ENCODE data around the gene NR6A1. TPM values are rescaled to one million over a fixed set of nuclear protein-coding genes. Genes with fewer than 3 reads are reported as not detected.

Gene NR6A1
- polyA plus RNA-seq, 1 donor from 2014 or later: 4.3 TPM

GRCh38 chr9:124694414-124695279 is 76.5 kb downstream of the NR6A1 start:
- Histone ChIP-seq H3K27me3 (ENCODE audit: insufficient read depth, low read depth, low read length) (no peaks in the 10 kb centered on the region), H3K4me3 (ENCODE audit: low read length) (no peak overlapping the region), H4K20me1 (ENCODE audit: insufficient read depth) (peaks cover 3% of the 10 kb centered on the region), H3K79me2 (replicated peaks; ENCODE audit: insufficient read depth, low read length) (peaks cover 18% of the 10 kb centered on the region), H3F3A (ENCODE audit: insufficient read depth, low read length, poor library complexity, severe bottlenecking) (no peaks in the 10 kb centered on the region), H3K9me3 (ENCODE audit: low read length) (no peaks in the 10 kb centered on the region), H3K27ac (ENCODE audit: low read length) (no peak overlapping the region), H3K9ac (ENCODE audit: low read length) (no peak overlapping the region), H2AFZ (ENCODE audit: low read depth, low read length) (no peak overlapping the region), H3K36me3 (ENCODE audit: insufficient read depth, low read length) (peaks cover 6% of the 10 kb centered on the region), H3K9me2 (ENCODE audit: insufficient read depth, low read length) (no peaks in the 10 kb centered on the region), H3K4me2 (ENCODE audit: low read length) (no peak overlapping the region)
- no peak for TF ChIP-seq REST (IDR thresholded peaks at IDR 0.05; ENCODE audit: borderline replicate concordance)
- no peak for TF ChIP-seq EP300 (conservative IDR thresholded peaks at IDR 0.05; ENCODE audit: poor library complexity, severe bottlenecking)
- TF ChIP-seq EZH2 (IDR thresholded peaks at IDR 0.05; ENCODE audit: borderline replicate concordance, insufficient read depth, low read length, poor library complexity, severe bottlenecking): no peak
- TF ChIP-seq RAD21 (conservative IDR thresholded peaks at IDR 0.05): no peak
- TF ChIP-seq SMC3 (conservative IDR thresholded peaks at IDR 0.05; ENCODE audit: poor library complexity): no peak
- TF ChIP-seq MXI1 (conservative IDR thresholded peaks at IDR 0.05; ENCODE audit: poor library complexity, severe bottlenecking): no peak
- TF ChIP-seq POLR2AphosphoS5 (IDR thresholded peaks at IDR 0.05): no peak
- no peak for TF ChIP-seq TAF1 (IDR thresholded peaks at IDR 0.05; ENCODE audit: low read depth)
- TF ChIP-seq CTCF (IDR thresholded peaks at IDR 0.05; ENCODE audit: poor library complexity, severe bottlenecking): no peak

GRCh38 chr9:124693403-124693802 is 77.7 kb downstream of the NR6A1 start:
- Histone ChIP-seq H3K36me3 (ENCODE audit: insufficient read depth, low read length) (peaks cover 8% of the 10 kb centered on the region), H3F3A (ENCODE audit: insufficient read depth, low read length, poor library complexity, severe bottlenecking) (no peaks in the 10 kb centered on the region), H3K4me2 (ENCODE audit: low read length) (no peak overlapping the region), H3K4me3 (ENCODE audit: low read length) (no peak overlapping the region), H3K27ac (ENCODE audit: low read length) (no peak overlapping the region), H4K20me1 (ENCODE audit: insufficient read depth) (peaks cover 3% of the 10 kb centered on the region), H3K27me3 (ENCODE audit: insufficient read depth, low read depth, low read length) (no peaks in the 10 kb centered on the region), H3K9ac (ENCODE audit: low read length) (no peak overlapping the region), H3K9me2 (ENCODE audit: insufficient read depth, low read length) (no peaks in the 10 kb centered on the region), H3K9me3 (ENCODE audit: low read length) (no peaks in the 10 kb centered on the region), H2AFZ (ENCODE audit: low read depth, low read length) (no peak overlapping the region), H3K79me2 (replicated peaks; ENCODE audit: insufficient read depth, low read length) (peaks cover 11% of the 10 kb centered on the region)
- no peak for TF ChIP-seq MXI1 (conservative IDR thresholded peaks at IDR 0.05; ENCODE audit: poor library complexity, severe bottlenecking)
- no peak for TF ChIP-seq RAD21 (conservative IDR thresholded peaks at IDR 0.05)
- TF ChIP-seq REST (IDR thresholded peaks at IDR 0.05; ENCODE audit: borderline replicate concordance): no peak
- TF ChIP-seq EZH2 (IDR thresholded peaks at IDR 0.05; ENCODE audit: borderline replicate concordance, insufficient read depth, low read length, poor library complexity, severe bottlenecking): no peak
- no peak for TF ChIP-seq CTCF (IDR thresholded peaks at IDR 0.05; ENCODE audit: poor library complexity, severe bottlenecking)
- TF ChIP-seq POLR2AphosphoS5 (IDR thresholded peaks at IDR 0.05): no peak
- no peak for TF ChIP-seq TAF1 (IDR thresholded peaks at IDR 0.05; ENCODE audit: low read depth)
